ENCODE results near the gene C12orf57.
A peak's percentile ranks its signal among the peaks of the same experiment; 100 is the strongest.

The C12orf57 gene

DNA sequence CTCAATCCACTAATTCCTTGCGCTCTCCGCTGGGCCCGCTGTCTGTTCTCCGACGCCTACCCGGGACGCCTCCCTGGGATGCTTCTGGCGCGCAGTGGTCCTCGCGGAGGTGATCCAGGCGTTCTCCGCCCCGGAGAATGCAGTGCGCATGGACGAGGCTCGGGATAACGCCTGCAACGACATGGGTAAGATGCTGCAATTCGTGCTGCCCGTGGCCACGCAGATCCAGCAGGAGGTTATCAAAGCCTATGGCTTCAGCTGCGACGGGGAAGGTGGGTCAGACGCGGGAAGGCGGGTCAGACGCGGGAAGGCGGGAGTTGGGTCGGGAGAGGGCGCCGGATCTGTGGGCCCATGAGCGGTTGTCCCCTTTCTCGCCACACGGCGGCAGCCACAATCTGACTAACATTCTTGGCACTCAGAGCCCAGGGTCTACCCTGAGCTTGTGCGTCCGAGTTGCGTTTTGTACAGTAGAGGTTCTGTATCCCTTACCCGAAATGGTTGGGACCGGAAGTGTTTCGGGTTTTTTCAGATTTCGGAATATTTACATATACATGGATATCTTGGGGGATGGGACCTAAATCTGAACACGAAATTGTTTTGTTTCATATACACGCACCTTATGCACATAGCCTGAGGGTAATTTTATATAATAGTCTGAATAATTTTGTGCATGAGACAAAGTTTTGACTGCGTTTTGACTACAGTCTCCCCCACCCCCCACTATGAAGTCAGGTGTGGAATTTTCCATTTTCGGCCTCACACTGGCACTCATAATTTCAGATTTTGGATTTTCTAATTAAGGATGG, 762 bp downstream of the C12orf57 start:
- DNase-seq (ENCODE audit: low read depth in 2 of 2), result peak; percentile 94 to 96
- peak overlapping the region; percentile 80 to 83 for H3K4me3 ChIP-seq (replicated peaks in 1 of 2; ENCODE audit: low read depth in 2 of 2, low read length in 2 of 2)
- TF ChIP-seq, protein P1, sequence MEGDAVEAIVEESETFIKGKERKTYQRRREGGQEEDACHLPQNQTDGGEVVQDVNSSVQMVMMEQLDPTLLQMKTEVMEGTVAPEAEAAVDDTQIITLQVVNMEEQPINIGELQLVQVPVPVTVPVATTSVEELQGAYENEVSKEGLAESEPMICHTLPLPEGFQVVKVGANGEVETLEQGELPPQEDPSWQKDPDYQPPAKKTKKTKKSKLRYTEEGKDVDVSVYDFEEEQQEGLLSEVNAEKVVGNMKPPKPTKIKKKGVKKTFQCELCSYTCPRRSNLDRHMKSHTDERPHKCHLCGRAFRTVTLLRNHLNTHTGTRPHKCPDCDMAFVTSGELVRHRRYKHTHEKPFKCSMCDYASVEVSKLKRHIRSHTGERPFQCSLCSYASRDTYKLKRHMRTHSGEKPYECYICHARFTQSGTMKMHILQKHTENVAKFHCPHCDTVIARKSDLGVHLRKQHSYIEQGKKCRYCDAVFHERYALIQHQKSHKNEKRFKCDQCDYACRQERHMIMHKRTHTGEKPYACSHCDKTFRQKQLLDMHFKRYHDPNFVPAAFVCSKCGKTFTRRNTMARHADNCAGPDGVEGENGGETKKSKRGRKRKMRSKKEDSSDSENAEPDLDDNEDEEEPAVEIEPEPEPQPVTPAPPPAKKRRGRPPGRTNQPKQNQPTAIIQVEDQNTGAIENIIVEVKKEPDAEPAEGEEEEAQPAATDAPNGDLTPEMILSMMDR (IDR thresholded peaks at IDR 0.05; ENCODE audit: low read depth, low read length), result peak; percentile 88

DNA sequence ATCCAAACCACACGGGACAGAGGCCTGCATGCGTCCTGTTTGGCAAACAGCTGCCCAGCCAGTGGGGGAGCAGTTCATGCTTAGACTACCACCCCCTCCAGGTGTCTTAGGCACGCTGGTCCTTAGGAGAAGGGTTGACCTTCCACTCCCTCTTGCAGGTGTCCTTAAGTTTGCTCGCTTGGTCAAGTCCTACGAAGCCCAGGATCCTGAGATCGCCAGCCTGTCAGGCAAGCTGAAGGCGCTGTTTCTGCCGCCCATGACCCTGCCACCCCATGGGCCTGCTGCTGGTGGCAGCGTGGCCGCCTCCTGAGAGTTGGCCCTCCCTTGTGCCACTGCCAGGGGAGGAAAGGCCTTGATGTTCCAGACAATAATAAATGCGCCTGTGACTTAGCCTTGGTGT, 1.8 kb downstream of the C12orf57 start:
- no peak overlapping the region for H3K4me3 ChIP-seq (replicated peaks in 1 of 2; ENCODE audit: low read depth in 2 of 2, low read length in 2 of 2)
- DNase-seq (ENCODE audit: low read depth in 2 of 2), result no peak
- TF ChIP-seq, protein P1 (IDR thresholded peaks at IDR 0.05; ENCODE audit: low read depth, low read length), result no peak

DNA sequence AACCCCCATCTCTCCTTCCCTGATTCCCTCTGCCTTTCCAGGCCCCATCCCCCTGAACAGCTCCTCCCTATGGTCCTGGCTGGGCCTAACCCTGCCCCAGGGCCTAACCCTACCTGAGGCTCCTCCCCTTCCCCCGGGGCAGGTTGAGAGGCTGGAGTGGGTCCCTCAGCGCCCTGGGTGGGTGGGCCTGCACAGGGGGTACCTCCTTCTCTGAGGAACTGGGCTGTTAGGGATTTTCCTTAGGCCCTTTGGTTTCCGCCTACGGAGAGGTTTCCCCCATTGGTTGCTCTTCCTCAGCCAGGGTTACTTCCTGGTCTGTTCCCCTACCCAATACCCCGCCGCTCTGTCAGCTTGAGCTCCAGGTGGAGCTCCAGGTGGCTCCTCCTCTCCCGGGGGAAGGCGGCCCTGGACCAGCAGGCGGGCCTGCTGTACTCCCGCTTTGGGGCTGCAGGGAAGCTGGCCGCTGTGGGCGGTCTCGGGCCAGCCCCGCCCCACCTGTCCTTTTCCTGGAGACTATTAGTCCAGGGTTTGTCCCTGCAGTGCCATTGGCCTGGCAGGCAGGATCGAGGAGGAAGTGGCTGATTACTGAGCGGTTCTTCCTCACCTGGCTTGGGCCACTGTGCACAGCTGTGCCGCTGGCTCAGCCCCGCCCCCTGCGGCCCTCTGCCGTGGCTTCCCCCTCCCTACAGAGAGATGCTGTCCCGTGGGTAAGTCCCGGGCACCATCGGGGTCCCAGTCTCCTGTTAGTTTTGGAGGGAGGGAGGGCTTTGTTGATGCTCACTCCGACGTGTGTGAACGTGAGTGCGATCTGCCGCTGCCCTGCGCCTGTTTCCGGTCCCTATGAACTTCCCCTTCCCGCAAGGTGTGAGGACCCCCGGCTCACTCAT, 2.5 kb downstream of the C12orf57 start:
- H3K4me3 ChIP-seq (replicated peaks in 1 of 2; ENCODE audit: low read depth in 2 of 2, low read length in 2 of 2), result no peak overlapping the region
- TF ChIP-seq, protein P1 (IDR thresholded peaks at IDR 0.05; ENCODE audit: low read depth, low read length), result no peak
- DNase-seq (ENCODE audit: low read depth in 2 of 2), result no peak

DNA sequence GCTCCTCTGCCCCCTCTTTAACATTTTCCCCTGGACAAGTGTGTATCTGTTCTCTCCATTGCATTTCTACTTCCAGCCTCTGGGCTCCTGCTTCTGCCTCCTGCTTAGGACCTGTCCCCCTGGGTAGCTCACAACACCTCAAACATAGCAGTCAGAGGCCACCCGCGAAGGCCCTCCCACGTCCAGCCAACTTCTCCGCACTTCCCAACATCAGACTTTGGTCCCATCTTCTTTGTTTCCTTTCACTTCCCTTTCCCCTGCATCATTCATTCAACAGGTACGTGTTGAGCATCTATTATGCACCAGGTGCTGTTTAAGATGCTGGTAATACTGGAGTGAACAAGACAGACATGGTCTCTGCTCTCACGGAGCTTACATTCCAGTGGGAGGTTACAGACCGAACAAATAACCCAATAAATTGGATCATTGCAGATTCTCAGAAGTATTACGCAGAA, 3.1 kb downstream of the C12orf57 start:
- DNase-seq (ENCODE audit: low read depth in 2 of 2), result no peak
- TF ChIP-seq, protein P1 (IDR thresholded peaks at IDR 0.05; ENCODE audit: low read depth, low read length), result no peak
- H3K4me3 ChIP-seq (replicated peaks in 1 of 2; ENCODE audit: low read depth in 2 of 2, low read length in 2 of 2), result no peak overlapping the region

DNA sequence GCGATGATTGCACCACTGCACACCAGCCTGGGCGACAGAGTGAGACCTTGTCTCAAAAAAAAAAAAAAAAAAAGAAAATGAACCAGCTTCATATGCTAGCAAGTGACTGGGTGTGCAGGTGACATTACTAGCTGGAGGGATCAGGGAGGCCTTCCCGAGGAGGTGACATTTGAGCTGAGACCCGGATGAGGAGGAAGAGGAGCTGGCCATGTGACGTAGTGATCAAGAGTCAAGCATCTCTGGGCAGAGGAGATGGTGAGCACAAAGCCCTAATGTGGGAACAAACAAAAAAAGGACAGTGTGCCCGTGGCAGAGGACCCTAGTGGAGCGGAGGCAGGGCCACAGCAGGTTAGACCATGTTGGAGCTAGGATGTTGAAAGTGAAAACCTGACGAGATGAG, 3.8 kb downstream of the C12orf57 start:
- H3K4me3 ChIP-seq (replicated peaks in 1 of 2; ENCODE audit: low read depth in 2 of 2, low read length in 2 of 2), result no peak overlapping the region
- no peak for DNase-seq (ENCODE audit: low read depth in 2 of 2)
- TF ChIP-seq, protein P1 (IDR thresholded peaks at IDR 0.05; ENCODE audit: low read depth, low read length), result no peak

DNA sequence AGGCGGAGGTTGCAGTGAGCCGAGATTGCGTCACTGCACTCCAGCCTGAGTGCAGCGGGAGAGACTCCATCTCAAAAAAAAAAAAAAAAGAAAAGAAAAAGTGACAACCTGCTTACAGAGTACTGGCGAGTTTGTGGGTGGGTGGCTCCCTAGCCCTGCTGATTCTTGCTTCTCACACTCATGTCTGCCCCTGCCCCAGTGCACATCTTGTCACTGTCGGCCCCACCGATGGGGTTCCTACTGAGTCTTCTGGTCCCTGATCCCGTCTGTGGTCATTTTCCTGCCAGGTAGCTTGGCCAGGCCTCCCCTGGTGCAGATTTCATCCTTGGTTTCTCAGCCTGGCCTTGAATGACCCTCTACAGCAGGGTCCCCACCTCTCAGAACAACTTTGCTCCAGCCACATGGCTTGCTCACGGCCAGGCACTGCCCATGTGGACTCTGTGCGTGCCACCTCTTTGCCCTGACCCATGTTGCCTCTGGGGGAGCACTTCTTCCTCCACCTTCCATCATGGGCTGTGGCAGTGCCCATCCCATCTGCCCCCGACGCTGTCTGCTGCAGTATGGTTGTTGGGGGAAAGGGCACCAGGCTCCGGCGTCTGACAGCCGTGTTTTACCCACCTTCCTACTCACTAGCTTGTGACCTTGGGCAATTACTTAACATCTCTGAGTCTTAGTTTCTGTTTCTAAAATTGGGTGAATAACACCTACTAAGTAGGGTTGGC, 5.2 kb downstream of the C12orf57 start:
- TF ChIP-seq, protein P1 (IDR thresholded peaks at IDR 0.05; ENCODE audit: low read depth, low read length), result peak; percentile 5
- DNase-seq (ENCODE audit: low read depth in 2 of 2), result no peak
- H3K4me3 ChIP-seq (replicated peaks in 1 of 2; ENCODE audit: low read depth in 2 of 2, low read length in 2 of 2), result no peak overlapping the region
